Loucy (cell line): ENCODE results near the gene KLF6.

Experiments
- CTCF ChIP-seq: fragments of 200-600 bp; sonication (generic); conservative IDR thresholded peaks from 2 replicates; pipeline ENCODE4 v1.5.1; 2014; ENCODE audit warnings: mild to moderate bottlenecking, antibody characterized with exemption, low read length
- EZH2phosphoT487 ChIP-seq: fragments of 200-600 bp; IDR thresholded peaks from 2 replicates; pipeline ENCODE4 v1.6.1; 2018; ENCODE audit warnings: antibody characterized with exemption, mild to moderate bottlenecking, moderate library complexity, borderline replicate concordance

- TF ChIP-seq EZH2phosphoT487 (no peak), CTCF (no peak)
These were observed 8.5 kb upstream of the KLF6 start for GRCh38 chr10:3793553-3793952.
